GM18498 (cell line): ENCODE data around the gene F5.

Source experiments
- ATAC-seq: cut with Tn5 transposase; IDR thresholded peaks from one replicate; pipeline ENCODE4 v1.9.1; 2021; ENCODE audit warnings: mild to moderate bottlenecking, moderate library complexity; ENCODE audit not compliant: unreplicated experiment

F5 gene

DNA sequence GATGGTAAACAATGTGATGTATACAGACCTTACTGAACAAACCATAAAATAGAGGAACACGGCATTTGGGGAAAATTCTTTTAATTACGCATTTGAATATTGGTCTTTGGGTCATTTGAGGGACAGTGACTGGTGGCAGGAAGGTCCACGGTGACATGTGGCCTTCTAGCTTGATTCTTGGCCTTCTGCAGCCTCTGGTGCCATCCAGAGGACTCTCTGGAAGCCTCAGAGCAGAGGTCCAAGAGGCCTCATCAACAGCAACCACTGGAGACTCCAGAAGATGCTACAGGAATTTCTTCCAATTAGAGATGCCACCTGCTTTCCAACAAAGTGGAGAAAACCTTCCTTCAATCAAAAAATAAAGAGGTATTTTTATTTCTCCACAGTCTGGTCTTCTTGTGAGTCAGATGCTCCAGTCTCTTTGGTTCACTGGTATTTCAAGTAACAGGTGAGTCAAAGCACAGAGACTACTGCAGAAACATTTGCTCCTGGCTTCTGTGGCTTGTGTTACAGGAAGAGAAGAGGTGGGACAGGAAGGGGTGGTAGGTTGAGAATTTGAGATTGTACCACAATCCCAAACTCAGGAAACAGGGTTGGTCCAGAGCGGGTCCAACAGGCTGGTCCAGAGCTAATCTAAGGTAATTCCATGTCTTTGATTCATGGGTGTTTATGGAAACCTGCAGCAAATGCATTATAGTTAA, 2.7 kb upstream of the F5 start:
- no peak for ATAC-seq

DNA sequence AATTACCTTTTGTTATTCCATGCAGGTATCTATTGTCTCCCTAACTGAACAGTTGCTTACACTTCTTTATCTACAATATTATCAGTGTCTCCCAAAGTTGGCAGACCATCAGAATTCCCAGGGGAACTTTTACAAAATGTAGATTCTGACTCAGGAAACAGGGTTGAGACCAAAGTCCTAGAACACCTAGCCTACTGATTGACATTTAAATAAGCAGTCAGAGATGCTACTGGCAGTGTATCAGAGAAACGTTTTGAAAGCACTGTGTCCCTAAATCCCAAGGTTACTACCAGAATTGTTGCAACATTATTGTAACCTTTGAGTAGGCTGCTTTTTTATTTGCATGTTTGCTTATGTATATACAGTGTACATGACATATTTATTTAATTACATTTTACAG, 1.8 kb upstream of the F5 start:
- ATAC-seq = no peak

- peak; percentile 41 for ATAC-seq
Measured at GRCh38 chr1:169586067-169586394, 250 bp downstream of the F5 start.

GRCh38 chr1:169585181-169585580, 1.1 kb downstream of the F5 start:
- ATAC-seq = no peak

DNA sequence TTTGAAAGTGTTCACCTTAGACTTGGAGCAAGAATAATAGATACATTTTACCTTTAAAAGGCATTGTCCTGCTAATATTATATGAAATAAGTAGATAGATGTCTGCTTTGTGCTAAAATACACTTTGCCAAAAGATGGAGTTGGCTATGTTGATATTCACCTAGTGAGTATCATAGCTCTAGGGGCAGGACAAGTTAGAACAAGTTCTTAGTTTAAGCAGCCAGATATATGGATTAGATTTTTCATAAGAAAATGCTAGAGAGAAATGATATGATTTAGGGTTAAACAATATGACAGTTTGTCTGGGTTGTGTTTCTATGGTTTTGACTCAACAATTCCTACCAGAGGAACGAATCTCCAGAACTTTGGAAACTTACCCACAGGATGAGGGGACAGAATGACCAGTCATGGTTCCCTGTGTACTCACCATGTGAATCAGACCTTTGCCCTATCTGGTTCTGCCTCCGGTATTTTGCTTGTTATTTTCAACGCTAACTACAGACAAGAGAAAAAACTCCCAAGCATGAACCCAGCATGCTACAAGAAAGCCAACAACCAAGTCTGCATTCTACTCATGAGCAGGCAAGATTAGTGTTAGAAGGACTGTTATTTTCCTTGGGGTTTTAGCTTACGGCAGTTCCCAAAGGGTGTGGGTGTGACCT, 1.7 kb downstream of the F5 start:
- ATAC-seq = no peak

DNA sequence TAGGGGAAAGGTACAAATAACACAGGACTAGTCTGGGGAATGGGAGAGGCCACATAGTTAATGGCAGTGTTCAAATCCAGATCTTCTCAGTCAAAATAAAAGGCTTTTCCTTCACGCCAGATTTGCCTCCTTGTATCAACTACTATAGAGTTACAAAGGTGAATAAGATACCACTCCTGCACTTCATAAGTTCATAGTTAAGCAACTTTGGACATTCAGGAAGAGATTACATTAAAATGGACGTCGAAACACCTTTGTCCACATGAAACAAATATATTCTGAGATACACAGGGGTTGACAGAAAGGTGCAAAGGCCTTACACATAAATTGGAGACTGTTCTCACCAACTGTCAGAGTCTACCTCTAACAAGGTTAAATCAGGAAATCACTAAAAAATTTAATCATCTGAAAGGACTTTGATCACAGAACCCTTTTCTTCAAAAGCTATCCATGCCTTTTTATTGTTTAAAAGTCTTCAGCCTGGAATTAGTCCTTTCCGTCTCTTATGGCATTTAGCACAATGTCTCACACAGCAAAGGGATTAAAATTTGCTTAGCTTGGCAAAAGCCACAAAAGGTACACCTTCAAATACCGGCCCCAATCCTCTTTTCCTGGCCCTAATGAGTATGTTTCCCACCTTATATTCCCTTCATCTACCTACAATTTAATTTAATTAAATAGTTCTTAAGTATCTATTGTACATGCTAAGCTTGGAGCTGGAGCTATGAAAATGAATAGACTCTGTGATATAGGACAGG, 8.1 kb downstream of the F5 start:
- no peak for ATAC-seq

GRCh38 chr1:169576935-169577331, 9.3 kb downstream of the F5 start:
- ATAC-seq = no peak

DNA sequence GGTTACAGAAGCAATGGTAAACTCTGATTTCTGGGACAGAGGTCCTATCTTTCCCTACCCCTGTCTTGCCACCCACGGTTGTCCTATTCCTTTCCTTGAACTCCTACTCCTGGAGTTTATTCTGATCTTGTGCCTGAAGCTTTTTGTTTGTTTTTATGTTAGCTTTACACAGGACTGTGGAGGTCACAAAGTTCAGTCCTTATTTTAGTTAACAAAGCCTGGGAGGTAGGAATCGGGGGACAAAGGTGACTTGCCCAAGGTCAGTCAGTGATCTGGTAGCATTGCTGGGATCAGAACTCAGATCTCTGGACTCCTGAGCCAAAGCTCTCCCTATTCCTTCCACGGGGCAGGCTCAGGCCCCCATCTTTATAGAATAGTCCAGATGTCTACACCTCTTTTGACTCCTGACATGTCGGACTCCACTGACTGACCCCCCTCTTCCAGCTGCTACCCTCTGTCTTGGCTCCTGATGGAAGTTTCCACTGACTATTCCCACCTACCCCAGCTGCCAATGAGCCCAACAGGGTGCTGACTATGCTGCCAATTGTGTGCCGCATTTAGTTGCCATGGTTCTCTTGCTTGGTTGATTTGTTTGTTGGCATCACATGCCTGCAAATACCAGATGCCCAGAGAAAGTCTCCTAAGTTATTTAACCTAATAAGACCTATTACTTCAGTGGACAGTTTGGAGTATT, 9.9 kb downstream of the F5 start:
- ATAC-seq = no peak

DNA sequence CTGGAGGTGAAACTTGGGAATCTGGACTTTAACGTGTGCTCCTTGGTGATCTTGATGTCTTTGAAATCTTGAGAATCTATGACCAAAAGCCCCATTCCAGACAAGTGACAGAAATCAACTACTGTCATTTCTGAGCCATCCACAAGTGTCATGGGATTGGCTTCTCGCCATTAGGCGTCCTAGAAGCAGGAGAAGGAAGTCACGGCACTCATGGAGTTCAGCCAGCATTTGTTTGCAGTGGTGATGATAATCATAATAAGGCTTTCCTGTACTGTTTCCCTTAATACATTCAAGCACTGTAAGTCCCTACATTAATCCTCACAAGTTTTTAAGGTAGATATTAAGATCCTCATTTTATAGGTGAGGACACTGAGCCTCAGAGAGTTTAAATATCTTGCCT, 11.9 kb downstream of the F5 start:
- no peak for ATAC-seq

- no peak for ATAC-seq
Measured at GRCh38 chr1:169572187-169572586, 14.1 kb downstream of the F5 start.

DNA sequence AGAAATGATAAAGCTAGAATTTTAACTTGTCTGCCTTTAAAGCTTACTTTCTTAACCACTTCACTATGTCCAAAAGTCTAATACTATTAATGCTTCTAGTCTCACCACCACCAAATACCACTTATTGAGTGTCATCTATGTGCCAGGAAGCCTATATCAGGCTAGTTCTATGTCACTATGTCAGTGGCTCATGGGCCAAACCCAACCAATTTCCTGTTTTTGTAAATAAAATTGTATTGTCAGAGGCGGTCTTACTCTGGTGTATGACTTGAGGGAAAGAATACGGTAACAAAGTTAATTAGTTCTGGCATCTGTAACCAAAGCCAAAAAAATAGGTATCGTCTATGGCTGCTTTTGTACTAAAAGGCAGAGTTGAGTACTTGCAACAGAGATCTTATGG, 14.8 kb downstream of the F5 start:
- ATAC-seq = no peak

- ATAC-seq = no peak
Measured at GRCh38 chr1:169570172-169570574, 16.1 kb downstream of the F5 start.

DNA sequence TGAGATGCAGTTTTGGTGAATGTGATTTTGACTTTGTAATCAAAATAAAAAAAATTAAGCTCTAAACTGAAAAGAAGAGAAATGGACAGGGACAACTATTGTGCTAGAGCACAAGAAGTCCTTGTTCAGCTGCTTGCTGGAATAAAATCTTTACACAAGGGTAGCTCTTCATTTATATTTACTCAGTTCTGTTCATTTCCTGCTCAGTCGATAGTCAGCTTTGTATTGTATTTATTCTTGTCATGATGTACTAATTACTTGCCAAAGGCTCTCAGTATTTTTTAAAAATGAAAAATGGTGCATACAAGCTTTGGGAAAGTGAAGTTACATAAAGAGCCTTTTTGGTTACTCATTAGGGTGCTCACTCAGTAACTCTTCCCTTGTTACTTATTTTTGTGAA, 17.8 kb downstream of the F5 start:
- ATAC-seq = no peak

- no peak for ATAC-seq
Measured at GRCh38 chr1:169565335-169566271, 20.7 kb downstream of the F5 start.

DNA sequence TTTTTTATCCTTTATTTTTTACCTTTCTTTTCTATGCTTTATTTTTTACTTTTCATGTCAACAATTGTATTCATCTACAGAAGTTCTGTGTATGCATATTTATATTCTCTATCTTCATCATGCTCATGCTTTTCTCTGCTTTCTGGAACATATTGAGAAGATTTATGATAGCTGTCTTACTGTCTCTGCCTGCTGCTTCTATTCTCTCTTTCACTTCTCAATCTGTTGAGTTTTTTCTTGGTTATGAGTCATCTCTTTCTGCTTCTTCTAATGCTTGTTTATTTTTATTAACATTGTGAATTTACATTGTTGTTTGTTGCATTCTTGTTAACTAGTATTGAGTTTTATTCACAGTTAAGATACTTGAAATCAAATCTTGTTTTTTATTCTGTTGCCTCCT, 22.6 kb downstream of the F5 start:
- ATAC-seq = no peak

GRCh38 chr1:169563019-169563615, 23.2 kb downstream of the F5 start:
- ATAC-seq = no peak

DNA sequence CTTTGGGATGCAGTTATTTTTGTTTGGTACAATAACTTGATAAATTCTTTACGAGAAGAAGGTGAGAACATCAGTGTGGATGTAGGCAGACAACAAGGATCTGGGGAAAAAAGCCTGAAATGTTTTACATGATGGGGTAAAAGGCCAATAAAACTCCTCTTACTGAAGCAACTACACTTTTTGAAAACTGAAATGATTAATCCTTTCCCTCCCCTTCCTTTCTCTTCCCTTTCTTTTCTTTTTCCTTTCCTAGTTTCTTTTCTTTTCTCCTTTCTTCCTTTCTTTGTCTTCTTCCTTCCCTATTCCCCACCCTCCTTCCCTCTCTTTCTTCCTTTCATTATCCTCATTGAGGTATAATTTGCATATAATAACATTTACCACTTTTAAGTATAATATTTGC, 24.6 kb downstream of the F5 start:
- no peak for ATAC-seq

DNA sequence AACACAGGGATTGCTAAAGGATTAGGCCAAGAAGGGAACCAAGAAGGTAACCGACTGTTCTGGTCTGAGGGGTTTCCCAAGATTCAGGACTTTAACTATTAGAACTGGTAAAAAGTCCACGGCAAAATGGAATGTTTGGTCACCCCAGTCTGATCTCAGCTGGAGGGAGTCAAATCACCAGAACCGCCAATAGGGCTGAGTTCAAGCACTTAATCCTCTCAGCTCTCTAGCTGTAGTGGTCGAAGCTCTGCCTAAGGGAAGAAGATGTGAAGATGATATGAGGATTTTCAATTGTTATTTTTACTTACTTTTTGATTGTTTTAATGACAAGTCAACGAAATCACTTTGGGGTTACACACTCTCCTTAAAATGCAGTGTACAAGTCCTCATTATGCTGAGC, 29.1 kb downstream of the F5 start:
- no peak for ATAC-seq

GRCh38 chr1:169550294-169550693, 36.0 kb downstream of the F5 start:
- peak; percentile 52 for ATAC-seq

- no peak for ATAC-seq
Measured at GRCh38 chr1:169548282-169548681, 38.0 kb downstream of the F5 start.
